ENCODE measurements around the gene COBL. TPM values are rescaled to one million over a fixed set of nuclear protein-coding genes. Genes with fewer than 3 reads are reported as not detected.

The COBL gene
- total RNA-seq, 1 donor from 2014 or later, result 6.3 TPM

DNA sequence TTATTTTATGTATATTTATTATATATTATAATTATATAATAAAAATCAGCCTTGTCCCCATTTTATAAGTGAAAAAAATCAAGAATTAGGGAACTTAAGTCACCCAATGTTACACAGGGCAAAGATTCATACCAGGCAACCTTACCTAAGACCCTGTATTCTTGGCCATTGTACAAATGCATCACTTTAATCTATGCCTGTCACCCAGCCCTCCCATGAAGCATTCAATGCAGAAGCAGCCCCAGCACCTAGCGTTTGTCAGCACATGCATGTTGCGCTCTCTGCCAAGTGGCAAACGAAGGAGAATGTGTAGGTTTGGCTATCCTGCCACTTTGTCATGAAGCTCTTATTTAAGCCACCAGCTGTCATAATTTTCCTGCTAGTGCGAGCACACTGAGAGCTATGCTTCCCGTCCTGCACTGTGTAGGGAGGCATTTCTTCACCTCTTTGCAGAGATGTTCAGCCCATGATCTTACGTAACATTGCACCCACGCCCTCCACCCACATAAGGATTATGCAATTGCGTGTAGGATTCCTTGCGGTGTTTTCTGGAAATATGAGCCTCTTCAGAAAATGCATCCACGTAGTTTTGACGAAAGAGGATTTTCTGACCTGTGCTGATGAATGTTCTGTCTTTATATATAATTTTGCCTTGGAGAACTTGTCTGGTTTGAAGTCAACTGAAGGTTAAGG lies 7.7 kb upstream of the COBL start:
- H4K20me1 ChIP-seq (ENCODE audit: low read depth), result no peaks in the 10 kb centered on the region
- no peaks in the 10 kb centered on the region for H3K4me1 Mint-ChIP-seq
- H3K36me3 Mint-ChIP-seq, result no peaks in the 10 kb centered on the region
- no peak overlapping the region for H3K9ac ChIP-seq
- no peaks in the 10 kb centered on the region for H3K9me3 ChIP-seq (ENCODE audit: low read depth)
- H3K27me3 Mint-ChIP-seq (ENCODE audit: insufficient read depth, low read depth), result peaks cover 15% of the 10 kb centered on the region
- no peaks in the 10 kb centered on the region for H3K9me3 Mint-ChIP-seq
- no peak overlapping the region for H2AFZ ChIP-seq (replicated peaks)
- no peaks in the 10 kb centered on the region for H3K79me2 ChIP-seq (ENCODE audit: low read depth)
- no peaks in the 10 kb centered on the region for H3K36me3 ChIP-seq
- H3K4me3 ChIP-seq, result no peak overlapping the region
- no peak overlapping the region for H3K27ac Mint-ChIP-seq
- TF ChIP-seq EZH2phosphoT487 (IDR thresholded peaks at IDR 0.05) (no peak), EZH2 (IDR thresholded peaks at IDR 0.05) (no peak)
- TF ChIP-seq, protein P1, sequence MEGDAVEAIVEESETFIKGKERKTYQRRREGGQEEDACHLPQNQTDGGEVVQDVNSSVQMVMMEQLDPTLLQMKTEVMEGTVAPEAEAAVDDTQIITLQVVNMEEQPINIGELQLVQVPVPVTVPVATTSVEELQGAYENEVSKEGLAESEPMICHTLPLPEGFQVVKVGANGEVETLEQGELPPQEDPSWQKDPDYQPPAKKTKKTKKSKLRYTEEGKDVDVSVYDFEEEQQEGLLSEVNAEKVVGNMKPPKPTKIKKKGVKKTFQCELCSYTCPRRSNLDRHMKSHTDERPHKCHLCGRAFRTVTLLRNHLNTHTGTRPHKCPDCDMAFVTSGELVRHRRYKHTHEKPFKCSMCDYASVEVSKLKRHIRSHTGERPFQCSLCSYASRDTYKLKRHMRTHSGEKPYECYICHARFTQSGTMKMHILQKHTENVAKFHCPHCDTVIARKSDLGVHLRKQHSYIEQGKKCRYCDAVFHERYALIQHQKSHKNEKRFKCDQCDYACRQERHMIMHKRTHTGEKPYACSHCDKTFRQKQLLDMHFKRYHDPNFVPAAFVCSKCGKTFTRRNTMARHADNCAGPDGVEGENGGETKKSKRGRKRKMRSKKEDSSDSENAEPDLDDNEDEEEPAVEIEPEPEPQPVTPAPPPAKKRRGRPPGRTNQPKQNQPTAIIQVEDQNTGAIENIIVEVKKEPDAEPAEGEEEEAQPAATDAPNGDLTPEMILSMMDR (IDR thresholded peaks at IDR 0.05), result no peak
- no peak for DNase-seq (ENCODE audit: low spot score)
- peaks cover 22% of the 10 kb centered on the region for H3K4me1 ChIP-seq
- no peaks in the 10 kb centered on the region for H3K27me3 ChIP-seq
- H3K27ac ChIP-seq, result no peak overlapping the region
- peak overlapping the region; percentile 2 for H3K4me2 ChIP-seq
- no peak overlapping the region for H3K4me3 Mint-ChIP-seq
- H3F3A ChIP-seq (ENCODE audit: low read depth), result peaks cover 34% of the 10 kb centered on the region

DNA sequence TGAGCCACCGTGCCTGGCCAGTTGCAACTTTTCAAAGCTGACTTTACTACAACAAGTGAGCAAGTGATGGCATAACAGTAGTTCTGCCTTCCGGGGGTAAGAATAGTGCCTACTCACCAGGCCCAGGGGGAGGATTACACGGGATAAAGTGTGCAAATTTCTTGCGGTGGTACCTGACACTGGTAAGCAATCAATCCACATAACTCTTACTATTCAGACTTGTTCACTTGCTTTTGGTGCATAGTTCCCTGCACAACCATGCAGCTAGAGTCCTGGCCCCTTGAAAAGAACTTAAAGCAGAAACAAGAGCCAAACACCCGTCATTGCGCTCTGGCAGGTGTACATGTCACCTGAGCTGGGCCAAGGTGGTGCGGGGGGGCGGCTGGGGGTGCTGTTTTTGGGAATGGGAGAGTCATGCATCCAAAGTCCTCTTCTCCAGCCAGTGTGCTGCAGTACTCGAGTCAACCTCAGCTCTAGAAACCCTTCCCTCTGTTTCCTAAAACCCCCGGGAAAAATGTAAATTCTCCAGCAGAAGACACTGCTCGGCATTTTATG lies 5.4 kb upstream of the COBL start:
- Histone ChIP-seq H3K9me3 (ENCODE audit: low read depth) (no peaks in the 10 kb centered on the region), H3K27me3 (peaks cover 18% of the 10 kb centered on the region), H3K4me3 (no peak overlapping the region), H3K4me2 (no peak overlapping the region), H2AFZ (replicated peaks) (no peak overlapping the region), H3K79me2 (ENCODE audit: low read depth) (no peaks in the 10 kb centered on the region), H3K36me3 (no peaks in the 10 kb centered on the region), H3K4me1 (peaks cover 18% of the 10 kb centered on the region), H3K27ac (no peak overlapping the region), H3K9ac (no peak overlapping the region), H4K20me1 (ENCODE audit: low read depth) (no peaks in the 10 kb centered on the region), H3F3A (ENCODE audit: low read depth) (peaks cover 35% of the 10 kb centered on the region)
- no peaks in the 10 kb centered on the region for H3K36me3 Mint-ChIP-seq
- DNase-seq (ENCODE audit: low spot score), result no peak
- no peaks in the 10 kb centered on the region for H3K9me3 Mint-ChIP-seq
- no peak for TF ChIP-seq EZH2 (IDR thresholded peaks at IDR 0.05)
- TF ChIP-seq EZH2phosphoT487 (IDR thresholded peaks at IDR 0.05), result no peak
- TF ChIP-seq, protein P1 (IDR thresholded peaks at IDR 0.05), result no peak
- H3K4me1 Mint-ChIP-seq, result no peaks in the 10 kb centered on the region
- H3K27ac Mint-ChIP-seq, result no peak overlapping the region
- H3K27me3 Mint-ChIP-seq (ENCODE audit: insufficient read depth, low read depth), result peaks cover 26% of the 10 kb centered on the region
- H3K4me3 Mint-ChIP-seq, result no peak overlapping the region

DNA sequence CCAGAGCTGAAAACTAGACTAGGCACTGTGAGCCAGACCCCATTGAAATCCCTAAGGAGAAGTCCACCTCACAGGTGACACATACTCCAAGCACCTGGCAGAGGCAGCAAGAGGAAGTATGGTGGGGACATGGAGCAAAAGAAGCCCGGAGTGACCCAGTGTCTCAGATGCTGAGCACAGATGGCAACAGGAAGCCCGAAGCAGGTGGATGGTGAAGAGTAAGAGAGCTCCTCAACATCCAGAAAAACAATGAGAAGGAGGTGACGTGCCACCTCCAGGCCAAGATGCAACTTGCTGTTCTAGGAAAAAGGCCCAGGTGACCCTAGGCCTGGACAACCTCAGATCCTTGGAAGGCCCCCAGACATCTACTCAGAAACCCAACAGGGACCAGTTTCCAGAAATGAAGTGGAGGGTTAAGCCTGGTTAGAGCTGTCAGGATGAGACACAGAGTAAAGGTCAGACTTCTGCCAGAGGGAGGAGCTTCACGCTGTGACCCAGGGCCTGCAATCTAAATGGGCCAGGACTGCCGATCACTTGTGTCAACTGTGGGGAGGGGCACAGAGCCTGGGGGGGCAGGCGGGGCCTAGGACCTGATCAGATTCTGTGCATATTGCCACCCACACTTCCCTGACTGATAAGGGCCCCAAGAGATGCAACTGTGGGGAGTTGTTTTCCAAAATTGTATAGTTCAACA lies 2.4 kb upstream of the COBL start:
- Mint-ChIP-seq H3K4me1 (peaks cover 9% of the 10 kb centered on the region), H3K27me3 (ENCODE audit: insufficient read depth, low read depth) (peaks cover 40% of the 10 kb centered on the region), H3K9me3 (no peaks in the 10 kb centered on the region), H3K4me3 (no peak overlapping the region), H3K36me3 (no peaks in the 10 kb centered on the region), H3K27ac (no peak overlapping the region)
- Histone ChIP-seq H2AFZ (replicated peaks) (no peak overlapping the region), H3F3A (ENCODE audit: low read depth) (peaks cover 22% of the 10 kb centered on the region), H3K27ac (no peak overlapping the region), H3K4me2 (no peak overlapping the region), H3K36me3 (no peaks in the 10 kb centered on the region), H3K79me2 (ENCODE audit: low read depth) (peaks cover 20% of the 10 kb centered on the region), H3K9me3 (ENCODE audit: low read depth) (no peaks in the 10 kb centered on the region), H4K20me1 (ENCODE audit: low read depth) (no peaks in the 10 kb centered on the region), H3K27me3 (peaks cover 39% of the 10 kb centered on the region), H3K4me3 (no peak overlapping the region), H3K9ac (no peak overlapping the region), H3K4me1 (peaks cover 13% of the 10 kb centered on the region)
- DNase-seq (ENCODE audit: low spot score), result no peak
- TF ChIP-seq, protein P1 (IDR thresholded peaks at IDR 0.05), result no peak
- no peak for TF ChIP-seq EZH2phosphoT487 (IDR thresholded peaks at IDR 0.05)
- TF ChIP-seq EZH2 (IDR thresholded peaks at IDR 0.05), result no peak
